Ishikawa (cell line): ENCODE measurements around the gene WIPI1.

ENCODE experiments used
- CEBPB ChIP-seq: IDR thresholded peaks from 2 replicates; pipeline ENCODE4 v1.6.1; 2012
- CREB1 ChIP-seq: IDR thresholded peaks from 2 replicates; pipeline ENCODE4 v1.6.1; 2012; ENCODE audit warnings: low read depth
- EGR1 ChIP-seq: IDR thresholded peaks from 2 replicates; pipeline ENCODE4 v1.6.1; 2012
- EP300 ChIP-seq: IDR thresholded peaks from 2 replicates; pipeline ENCODE4 v1.6.1; 2012; ENCODE audit warnings: borderline replicate concordance
- FOXM1 ChIP-seq: IDR thresholded peaks from 2 replicates; pipeline ENCODE4 v1.6.1; 2012; ENCODE audit warnings: low read depth, borderline replicate concordance
- NFIC ChIP-seq: IDR thresholded peaks from 2 replicates; pipeline ENCODE4 v1.6.1; 2012
- RAD21 ChIP-seq: IDR thresholded peaks from 2 replicates; pipeline ENCODE4 v1.6.1; 2012; ENCODE audit warnings: low read depth
- TAF1 ChIP-seq: IDR thresholded peaks from 2 replicates; pipeline ENCODE4 v1.6.1; 2012; ENCODE audit warnings: low read depth, mild to moderate bottlenecking
- TCF12 ChIP-seq: IDR thresholded peaks from 2 replicates; pipeline ENCODE4 v1.6.1; 2012; ENCODE audit warnings: low read depth
- TEAD4 ChIP-seq: IDR thresholded peaks from 2 replicates; pipeline ENCODE4 v1.6.1; 2012
- YY1 ChIP-seq: IDR thresholded peaks from 2 replicates; pipeline ENCODE4 v1.6.1; 2012; ENCODE audit warnings: low read depth
- ZBTB7A ChIP-seq: IDR thresholded peaks from 2 replicates; pipeline ENCODE4 v1.6.1; 2012; ENCODE audit warnings: low read depth
- TF ChIP-seq, protein P1 (sequence below): IDR thresholded peaks from 2 replicates; pipeline ENCODE4 v1.6.1; 2012; ENCODE audit warnings: low read depth, mild to moderate bottlenecking
- TF ChIP-seq, protein P2 (sequence below): IDR thresholded peaks from 2 replicates; pipeline ENCODE4 v1.6.1; 2012
- TF ChIP-seq, protein P3 (sequence below): IDR thresholded peaks from 2 replicates; pipeline ENCODE4 v1.6.1; 2012

Gene WIPI1

DNA sequence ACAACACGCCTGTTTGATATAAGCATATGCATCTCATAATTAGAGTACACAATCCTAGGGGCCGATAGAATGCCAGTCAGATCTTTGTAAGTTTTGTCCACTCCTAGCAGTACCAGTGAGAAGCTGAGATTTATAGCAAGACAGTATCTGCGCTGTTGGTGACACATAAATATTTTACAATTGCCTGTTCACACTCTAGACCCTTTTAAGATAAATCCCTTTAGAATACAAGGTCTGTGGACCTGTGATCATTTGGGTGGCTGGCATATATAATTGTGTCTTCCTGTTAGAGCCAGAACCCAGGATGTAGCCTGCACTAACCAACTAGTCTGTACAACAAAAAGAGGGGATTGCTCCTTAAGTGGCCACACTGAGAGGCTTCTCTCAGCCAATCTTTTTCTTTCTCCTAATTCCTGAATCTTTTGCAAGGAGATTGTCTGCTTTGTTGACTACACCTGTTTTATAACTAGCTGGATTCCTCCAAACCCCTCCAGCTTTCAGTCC lies 74.7 kb downstream of the WIPI1 start:
- TF ChIP-seq, protein P1, sequence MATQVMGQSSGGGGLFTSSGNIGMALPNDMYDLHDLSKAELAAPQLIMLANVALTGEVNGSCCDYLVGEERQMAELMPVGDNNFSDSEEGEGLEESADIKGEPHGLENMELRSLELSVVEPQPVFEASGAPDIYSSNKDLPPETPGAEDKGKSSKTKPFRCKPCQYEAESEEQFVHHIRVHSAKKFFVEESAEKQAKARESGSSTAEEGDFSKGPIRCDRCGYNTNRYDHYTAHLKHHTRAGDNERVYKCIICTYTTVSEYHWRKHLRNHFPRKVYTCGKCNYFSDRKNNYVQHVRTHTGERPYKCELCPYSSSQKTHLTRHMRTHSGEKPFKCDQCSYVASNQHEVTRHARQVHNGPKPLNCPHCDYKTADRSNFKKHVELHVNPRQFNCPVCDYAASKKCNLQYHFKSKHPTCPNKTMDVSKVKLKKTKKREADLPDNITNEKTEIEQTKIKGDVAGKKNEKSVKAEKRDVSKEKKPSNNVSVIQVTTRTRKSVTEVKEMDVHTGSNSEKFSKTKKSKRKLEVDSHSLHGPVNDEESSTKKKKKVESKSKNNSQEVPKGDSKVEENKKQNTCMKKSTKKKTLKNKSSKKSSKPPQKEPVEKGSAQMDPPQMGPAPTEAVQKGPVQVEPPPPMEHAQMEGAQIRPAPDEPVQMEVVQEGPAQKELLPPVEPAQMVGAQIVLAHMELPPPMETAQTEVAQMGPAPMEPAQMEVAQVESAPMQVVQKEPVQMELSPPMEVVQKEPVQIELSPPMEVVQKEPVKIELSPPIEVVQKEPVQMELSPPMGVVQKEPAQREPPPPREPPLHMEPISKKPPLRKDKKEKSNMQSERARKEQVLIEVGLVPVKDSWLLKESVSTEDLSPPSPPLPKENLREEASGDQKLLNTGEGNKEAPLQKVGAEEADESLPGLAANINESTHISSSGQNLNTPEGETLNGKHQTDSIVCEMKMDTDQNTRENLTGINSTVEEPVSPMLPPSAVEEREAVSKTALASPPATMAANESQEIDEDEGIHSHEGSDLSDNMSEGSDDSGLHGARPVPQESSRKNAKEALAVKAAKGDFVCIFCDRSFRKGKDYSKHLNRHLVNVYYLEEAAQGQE, result no peak
- TF ChIP-seq RAD21, result no peak
- no peak for TF ChIP-seq FOXM1
- TF ChIP-seq TCF12, result no peak
- TF ChIP-seq EP300, result no peak
- no peak for TF ChIP-seq CEBPB

DNA sequence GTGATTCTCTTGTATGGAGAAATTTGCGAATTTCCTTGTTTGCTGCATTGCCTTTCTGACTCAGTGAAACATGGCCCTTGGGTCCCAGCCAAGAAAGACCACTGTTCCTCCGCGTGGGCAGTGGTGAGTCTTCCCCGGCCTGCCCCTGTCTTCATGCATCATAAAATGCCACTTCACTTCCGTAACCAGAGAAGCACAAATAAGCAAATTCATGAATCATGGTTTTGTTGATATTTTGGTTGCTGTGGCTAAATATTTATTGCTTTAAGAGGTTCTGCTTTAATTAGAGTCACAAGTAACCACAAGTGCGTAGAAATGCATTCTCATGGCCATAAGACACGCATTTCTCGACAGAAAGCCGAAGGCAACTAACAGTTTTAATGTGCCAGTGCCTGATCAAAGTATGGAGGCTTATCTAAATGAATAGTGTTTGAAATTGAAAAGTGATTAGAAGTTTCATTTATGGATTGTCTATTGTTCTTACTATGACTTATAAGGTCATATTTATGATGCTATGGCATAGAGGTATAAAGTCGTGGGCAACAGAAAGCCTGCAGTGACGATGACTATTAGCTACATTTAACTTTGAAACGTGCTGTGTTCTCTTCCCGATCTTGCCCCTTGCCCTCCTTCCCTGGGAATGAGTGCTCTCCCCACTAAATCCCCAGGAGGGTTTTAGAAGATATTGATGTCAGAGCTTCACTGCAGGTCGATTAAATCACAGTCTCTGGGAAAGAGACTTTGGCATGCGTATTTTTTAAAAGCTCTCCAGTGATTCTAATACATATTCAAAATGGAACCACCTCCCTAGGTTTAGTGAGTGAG lies 76.0 kb downstream of the WIPI1 start:
- TF ChIP-seq, protein P2, sequence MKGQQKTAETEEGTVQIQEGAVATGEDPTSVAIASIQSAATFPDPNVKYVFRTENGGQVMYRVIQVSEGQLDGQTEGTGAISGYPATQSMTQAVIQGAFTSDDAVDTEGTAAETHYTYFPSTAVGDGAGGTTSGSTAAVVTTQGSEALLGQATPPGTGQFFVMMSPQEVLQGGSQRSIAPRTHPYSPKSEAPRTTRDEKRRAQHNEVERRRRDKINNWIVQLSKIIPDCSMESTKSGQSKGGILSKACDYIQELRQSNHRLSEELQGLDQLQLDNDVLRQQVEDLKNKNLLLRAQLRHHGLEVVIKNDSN, result no peak
- TF ChIP-seq CEBPB (no peak), CREB1 (no peak), TCF12 (no peak), TEAD4 (no peak), FOXM1 (no peak), RAD21 (no peak), EGR1 (no peak), EP300 (no peak), YY1 (no peak), ZBTB7A (no peak), TAF1 (no peak), NFIC (no peak)
- TF ChIP-seq, protein P3, sequence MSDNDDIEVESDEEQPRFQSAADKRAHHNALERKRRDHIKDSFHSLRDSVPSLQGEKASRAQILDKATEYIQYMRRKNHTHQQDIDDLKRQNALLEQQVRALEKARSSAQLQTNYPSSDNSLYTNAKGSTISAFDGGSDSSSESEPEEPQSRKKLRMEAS, result no peak
- TF ChIP-seq, protein P1, result no peak

DNA sequence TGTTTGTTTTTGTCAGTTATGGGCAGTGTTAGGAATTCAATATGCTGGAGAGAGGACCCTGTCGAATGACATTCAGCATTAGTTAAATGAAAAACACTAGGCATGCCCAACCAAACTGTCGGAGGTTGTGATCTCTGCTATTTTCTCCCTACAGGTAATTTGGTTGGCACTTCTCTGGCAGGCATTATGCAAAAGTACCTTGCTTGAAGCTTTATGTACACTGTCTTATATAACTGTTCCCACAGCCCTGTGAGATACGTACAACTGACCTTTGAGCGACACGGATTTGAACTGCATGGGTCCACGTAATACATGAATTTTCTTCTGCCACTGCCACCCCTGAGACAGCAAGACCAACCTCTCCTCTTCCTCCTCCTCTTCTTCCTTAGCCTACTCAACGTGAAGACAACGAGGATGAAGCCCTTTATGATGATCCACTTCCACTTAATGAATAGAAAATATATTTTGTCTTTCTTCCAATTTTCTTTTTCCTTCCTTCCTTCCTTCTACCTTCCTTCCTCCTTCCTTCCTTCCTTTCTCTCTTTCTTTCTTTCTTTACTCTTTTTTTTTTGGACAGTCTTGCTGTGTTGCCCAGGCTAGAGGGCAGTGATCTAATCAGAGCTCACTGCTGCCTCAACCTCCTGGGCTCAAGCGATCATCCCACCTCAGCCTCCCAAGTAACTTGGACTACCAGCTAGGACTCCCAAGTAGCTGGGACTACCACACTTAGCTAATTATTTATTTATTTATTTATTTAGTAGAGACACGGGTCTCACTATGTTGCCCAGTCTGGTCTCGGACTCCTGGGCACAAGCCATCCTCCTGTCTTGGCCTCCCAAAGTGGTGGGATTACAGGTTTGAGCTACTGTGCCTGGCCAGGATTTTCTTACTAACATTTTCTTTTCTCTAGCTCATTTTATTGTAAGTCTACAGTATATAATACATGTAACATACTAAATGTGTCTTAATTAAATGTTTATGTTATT lies 77.3 kb downstream of the WIPI1 start:
- no peak for TF ChIP-seq NFIC
- no peak for TF ChIP-seq TAF1
- no peak for TF ChIP-seq TCF12
- TF ChIP-seq ZBTB7A, result no peak
- TF ChIP-seq FOXM1, result no peak
- no peak for TF ChIP-seq EP300
- TF ChIP-seq, protein P2, result no peak
- TF ChIP-seq CREB1, result no peak
- TF ChIP-seq, protein P3, result no peak
- no peak for TF ChIP-seq CEBPB
- TF ChIP-seq, protein P1, result no peak

DNA sequence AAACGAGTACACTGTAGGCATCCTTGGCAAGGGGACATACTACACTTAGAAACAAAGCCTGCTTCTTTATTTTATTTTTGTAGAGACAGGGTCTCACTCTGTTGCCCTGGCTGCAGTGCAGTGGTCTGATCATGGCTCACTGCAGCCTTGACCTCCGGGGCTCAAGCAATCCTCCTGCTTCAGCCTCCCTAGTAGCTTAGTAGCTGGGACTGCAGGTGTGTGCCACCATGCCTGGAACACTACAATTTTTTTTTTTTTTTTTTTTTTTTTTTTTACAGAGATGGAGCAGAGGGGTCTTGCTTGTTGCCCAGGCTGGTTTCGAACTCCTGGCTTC lies 78.2 kb downstream of the WIPI1 start:
- TF ChIP-seq EGR1 (no peak), NFIC (no peak), CREB1 (no peak), YY1 (no peak), EP300 (no peak), ZBTB7A (no peak), FOXM1 (no peak), TEAD4 (no peak), CEBPB (no peak), TAF1 (no peak), TCF12 (no peak), RAD21 (no peak)
- TF ChIP-seq, protein P2, result no peak
- TF ChIP-seq, protein P1, result no peak
- TF ChIP-seq, protein P3, result no peak
